Renal cortex interstitium (tissue), 11 donors: Measurements from ENCODE around the gene NTRK3. TPM values are rescaled to one million over a fixed set of nuclear protein-coding genes. Genes with fewer than 3 reads are reported as not detected.

Experiments
- DNase-seq, 11 donors: peaks; one replicate each; pipeline ENCODE4 v3.0.0-alpha.2; 2013; ENCODE audit warnings: low read depth in 9 of 11, low spot score in 4 of 11; ENCODE audit errors: extremely low read depth in 1 of 11
- polyA plus RNA-seq, 3 donors: library from polyadenylated mRNA; unstranded; fragments of 120-200 nt; gene quantifications; one replicate each; pipeline ENCODE4 v1.2.1, GENCODE V29; 2013; ENCODE audit not compliant: insufficient read length in 3 of 3

NTRK3 gene
- polyA plus RNA-seq, 3 donors, result 9.1 to 19.2 (median 13.7) TPM

DNA sequence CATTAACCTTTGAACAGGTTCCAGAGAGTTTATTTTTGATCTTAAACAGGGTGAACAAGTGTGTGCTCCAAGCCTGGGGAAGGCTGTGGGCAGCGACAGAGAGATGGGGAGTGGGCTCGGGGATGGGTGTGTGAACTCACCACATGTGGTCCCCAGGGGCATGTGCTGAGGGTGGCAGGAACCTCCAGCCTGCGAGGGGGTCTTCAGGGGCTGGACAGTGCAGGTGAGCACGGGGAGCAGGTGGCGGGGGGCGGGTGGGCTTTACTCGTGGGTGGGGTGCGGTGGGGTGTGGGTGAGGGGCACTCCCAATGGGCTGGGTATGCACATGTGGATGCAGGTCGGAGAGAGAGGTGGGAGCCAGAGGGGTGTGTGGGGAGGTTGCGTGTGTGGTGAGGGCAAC lies 9.6 kb upstream of the NTRK3 start:
- DNase-seq, result no peak

DNA sequence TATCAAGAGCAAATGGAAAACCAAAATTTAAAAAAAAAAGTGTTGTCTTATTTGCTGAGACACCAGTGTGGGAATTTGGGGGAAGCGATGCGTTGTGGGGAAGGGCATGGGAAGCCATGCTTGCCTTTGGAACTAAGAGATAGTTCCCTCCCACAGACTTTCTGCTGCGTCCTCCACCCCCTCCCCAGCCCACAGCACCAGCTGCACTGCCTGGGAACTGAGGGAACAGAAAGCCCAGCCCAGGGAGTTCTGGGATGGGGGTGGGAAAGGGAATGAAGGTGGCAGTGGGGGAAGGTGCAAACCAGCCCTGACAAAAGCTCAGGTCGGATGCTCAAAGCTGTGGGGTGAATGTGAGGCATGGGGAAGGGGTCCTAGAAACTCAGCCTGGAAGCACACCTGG lies 8.1 kb upstream of the NTRK3 start:
- DNase-seq, result no peak

DNA sequence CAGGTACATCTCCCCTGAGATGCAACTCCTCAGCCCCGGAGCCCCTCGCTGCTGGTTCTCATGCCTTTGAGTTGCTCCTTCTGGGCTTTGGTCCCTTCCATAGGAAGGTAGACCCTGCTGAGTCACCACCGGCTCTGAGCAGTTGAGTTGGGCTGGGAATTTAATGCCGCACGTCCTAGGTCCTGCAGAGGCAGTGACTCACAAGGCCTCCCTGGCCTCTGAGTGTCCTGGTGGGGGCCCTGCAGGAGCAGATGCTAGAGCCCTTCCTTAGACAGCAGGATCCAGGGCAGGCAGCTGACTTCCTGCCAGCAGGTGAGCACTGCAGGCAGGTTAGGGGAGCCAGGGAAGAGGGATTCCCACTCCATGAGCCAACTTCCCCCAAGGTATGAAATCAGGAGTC lies 5.5 kb upstream of the NTRK3 start:
- no peak for DNase-seq

DNA sequence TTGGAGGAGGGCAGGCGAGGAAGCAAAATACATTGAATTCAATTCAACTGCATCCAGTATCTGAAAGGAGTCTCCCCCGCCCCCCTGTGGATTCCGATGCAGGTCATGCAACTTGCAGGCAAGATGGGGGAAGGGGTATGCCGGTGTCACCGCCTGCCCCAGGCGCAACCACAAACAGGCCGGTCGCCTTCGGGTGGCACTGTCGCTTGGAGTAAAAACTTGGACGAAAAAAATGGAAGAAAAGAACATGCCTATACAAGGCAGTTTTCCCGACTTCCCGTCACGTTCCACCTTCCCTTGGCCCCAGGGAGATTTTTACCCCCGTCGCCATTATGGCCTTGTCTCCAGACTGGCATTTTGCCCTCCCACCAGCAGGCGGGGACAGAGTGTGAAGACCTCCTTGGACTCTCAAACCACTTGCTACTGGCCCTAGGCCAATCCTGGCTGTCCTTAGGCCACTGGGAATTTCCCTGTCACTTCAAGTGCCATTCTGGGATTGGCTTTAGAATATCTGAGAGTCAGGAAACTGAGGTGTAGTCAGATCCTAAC lies 1.6 kb upstream of the NTRK3 start:
- DNase-seq, result no peak

DNA sequence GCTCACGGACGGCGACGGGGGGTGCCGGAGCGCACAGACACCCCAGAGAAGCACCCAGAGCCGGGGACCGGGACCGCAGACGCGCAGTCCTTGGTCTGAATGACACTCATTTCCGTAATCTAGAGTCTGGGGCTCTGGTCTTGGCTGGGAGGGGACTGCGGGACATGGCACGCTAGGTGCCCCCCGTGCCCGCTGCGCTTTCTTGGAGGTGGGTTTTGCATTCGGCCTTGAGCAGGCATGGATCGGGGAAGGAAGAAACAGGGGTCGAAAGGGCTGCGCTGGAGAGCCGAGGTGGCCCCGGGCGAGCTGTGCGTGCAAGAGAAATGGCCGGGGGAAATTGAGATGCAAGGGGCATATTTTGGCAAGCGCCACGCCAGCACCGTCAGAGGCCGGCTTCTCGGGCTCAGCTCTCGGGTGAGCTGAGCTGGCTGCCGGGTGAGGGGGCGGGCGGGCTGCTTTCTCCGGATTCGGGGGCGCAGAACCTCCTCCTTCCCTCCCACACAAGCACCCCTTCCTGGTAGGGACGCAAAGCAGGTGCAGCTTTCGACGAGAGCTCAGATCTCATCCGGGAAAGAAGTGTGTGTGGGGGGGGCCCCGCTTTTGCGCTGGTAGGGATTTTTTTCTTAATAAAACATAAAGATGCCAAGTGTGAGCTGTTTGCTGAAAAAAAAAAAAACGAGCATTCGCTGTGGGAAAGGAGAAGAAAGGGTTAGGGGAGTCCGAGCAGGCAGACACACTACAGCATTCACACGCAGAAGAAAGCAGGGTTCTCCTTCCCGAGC lies 963 bp upstream of the NTRK3 start:
- DNase-seq, result no peak

DNA sequence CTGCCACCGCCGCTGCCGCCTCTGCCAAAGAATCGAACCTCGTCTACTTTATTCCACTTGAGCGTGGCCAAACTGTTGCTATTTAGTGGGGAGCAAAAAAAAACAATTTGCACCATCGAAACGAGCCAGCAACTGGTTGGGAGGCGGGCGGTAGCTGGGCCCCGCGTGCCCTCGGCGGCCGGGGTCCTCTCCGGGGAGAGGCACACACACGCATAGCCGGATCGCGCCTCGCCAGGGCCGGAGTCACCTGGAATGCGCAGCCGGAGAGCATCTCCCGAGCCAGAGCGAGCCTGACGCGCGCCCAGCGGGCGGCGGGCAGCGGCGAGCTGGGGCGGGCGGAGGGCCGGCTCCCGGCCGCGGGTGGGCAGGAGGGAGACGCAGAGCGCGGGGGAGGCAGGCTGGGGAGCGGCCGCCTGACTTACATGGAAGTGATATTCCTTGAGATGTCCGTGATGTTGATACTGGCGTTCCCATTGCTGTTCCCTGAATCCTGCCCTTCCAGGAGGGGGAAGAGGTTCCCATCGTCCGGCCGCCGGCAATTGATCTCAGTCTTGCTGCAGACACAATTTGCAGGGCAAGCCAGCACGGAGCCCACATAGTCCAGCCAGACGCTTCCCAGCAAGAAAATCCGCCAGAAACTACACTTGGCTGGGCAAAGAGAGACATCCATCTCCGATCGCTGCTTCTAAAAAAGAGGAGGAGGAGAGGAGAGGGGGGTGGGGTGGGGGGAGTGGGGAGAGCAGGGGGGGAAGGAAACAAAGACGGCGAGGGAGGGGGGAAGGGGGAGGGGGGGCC lies 858 bp downstream of the NTRK3 start:
- peak in 3 of 11 donors; percentile 50 to 72 (median 50) for DNase-seq

DNA sequence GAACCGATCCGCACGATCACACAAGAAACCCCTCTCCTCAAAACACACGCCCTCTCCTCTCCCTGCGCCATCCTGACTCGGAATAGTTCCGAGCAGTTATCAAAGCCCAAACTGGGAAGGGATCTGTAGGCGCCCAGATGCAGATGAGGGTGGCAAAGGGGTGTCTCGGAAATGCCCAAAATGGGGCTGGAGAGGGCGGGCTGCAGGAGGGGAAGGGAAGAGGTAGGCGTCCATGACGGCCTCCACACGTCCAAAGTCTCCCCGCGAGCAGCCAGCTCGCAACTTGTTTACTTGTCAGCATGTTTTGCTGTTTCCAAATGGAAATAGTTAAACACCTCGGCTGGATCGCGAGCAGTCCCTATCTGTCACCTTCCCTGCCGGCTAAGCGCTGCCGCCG lies 1.5 kb downstream of the NTRK3 start:
- no peak for DNase-seq

DNA sequence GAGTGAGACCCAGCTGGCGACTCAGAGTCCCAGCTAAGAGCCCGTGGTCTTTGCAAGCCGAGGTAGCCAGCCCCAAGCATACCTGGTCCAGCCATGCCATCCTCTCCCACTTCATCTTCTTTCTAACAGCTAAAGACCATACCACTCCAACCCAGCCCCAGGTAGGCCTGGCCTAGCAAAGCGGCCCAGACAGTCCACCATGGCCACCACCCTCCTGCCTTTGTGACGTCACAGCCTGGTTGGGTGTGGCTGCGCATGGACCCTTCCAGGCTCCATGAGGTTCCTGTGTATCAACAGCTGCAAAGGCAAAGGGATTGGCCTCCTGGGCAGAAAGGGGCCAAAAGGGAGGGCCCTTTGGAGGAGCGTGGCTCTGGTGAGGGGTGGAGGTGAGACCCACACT lies 4.1 kb downstream of the NTRK3 start:
- no peak for DNase-seq

DNA sequence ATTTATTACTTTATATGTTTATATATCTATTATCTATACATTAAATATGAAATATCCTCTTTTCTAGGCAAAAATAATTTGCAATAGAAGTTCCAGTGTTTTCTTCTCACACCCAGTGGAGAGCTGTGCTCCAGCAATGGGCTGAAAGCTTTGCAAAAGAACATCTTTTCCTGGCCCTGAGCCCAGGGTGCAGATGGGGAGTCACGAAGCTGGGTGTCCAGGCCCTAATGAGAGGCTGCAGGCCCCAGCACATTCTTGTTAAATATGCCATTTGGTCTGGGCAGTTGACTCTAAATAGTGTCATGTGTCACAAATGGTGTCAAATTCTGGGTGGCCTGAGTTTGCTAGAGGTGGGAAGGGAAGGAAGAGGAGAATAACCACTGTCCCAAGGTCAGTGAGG lies 5.7 kb downstream of the NTRK3 start:
- DNase-seq, result no peak

DNA sequence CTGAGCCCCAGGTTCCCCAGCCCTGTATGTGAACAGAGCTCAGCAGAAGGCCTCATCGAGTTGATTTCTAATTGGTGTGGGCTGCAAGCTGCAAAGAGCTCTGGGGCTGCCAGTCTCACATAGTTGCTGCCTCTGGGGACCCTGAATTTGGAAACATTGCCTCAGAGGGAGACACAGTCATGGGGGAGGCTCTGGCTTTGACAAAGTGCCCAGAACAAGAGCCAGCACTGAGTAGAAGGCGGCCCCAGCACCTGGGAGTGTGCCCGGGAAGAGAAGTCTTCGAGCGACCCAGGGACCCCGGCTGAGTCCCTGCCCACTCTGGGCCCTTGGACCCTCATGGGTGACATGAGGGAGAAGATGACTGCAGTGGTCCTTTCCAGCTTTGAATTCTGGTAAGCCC lies 7.3 kb downstream of the NTRK3 start:
- DNase-seq, result no peak

DNA sequence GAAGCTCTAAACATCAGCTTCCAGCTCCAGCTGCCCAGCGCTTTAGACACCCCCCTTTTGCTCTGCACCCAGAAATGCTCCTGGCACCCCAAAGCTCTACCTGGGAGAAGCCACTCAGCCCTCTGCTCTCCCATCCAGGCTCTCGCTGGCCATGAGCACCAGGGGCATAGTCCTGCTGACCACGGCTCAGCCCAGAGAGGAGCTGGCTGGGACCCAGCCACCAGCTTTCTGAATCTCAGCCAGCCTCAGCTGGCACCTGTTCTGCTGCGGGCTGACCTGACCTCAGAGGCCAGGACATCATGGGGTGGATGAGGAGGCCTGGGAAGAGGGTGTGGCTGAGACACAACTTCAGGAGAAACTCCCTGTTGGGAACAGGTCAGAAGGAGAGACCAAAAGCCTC lies 8.6 kb downstream of the NTRK3 start:
- no peak for DNase-seq

DNA sequence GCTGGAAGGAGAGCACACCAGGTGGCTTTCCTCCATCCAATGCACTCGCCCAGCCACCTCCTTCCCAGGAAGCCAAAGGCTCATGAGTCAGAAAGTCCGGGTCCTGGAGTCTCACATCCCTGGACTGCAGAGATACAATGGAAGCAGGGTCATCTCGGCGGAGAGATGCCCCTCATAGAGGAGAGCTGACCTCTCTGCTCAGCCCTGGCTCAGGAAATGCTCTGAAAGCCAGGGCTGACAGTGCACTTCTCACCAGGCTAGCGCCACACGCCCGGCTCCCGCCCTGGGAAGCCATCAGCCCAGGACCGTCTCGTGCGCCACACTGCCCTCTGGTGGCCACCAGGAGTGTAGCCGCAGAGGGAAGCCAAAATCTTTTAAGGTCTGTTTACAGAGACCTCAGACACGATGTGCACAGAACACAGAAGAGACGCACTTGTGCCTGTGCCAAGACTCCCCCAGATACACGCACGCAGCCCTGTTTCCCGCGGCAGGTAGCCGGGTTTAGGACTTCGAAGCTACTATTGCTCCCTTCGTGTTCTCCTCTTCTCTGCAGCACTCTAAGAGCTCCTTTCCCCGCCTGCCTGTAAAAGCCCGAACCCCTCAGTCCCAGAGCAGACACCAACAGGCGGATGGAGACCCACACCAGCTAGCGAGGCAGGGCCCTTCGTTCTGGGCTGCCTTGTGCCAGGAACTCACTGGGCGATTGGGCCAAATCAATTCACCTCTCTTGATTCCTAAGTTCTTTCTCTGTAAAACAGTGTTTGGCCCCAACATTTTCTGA lies 9.7 kb downstream of the NTRK3 start:
- peak in 2 of 11 donors; percentile 35 to 64 for DNase-seq

DNA sequence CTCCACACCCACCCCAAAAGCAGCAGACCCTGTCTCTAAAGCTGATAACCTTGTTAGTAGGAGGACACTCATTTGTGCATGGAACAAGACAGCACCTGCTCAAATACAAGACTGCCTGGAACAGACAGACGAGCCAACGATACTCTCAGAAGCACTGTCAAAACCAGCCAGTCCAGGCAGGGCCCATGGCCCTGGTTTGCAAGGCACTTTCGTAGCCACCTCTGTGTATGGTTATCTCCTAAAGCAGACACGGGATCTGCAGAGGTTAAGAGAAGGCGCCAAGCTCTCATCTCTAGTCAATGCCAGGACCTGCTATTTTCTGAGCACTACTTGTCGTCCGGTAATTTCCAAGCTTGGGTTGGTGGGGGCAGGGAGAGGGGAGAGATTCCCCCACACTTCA lies 10.5 kb downstream of the NTRK3 start:
- DNase-seq, result no peak

DNA sequence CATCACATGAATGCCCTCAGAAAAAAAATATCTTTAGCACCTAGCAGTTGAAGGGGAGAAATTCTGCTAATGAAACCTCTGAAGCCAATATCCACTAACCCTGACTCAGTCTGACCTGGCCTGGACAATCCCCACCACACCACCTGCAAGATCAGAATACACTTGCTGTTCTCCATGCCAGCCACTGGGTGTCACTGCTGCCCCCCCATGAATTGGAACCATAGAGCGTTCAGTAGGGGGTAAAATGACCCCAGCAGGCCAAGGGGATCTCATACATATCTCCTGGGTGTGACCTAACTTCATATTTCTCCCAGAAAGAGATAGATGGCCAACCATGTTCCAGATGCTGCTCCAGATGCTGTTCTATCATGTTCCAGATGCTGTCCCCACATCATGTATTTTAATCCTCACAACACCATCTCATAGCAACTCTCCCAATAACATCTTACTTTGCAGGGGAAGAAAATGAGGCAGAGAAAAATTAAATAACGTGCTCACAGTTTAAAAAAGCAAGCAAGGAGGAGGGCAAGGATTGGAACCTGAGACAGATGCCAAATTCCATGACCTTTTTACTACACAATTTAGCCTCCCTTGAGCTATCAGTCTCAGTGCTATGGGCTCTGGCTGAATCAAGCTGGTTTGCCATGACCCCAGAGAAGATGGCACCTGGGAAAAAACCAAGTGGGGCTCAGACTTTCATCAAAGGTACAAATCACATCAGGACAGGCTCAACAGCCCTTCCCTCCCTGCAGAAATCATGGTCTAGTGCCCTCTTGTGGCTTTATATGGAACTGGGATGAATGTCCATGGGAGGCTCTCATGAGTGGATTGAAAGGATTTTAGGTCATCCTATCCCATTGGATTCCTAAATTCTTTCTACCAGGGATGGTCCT lies 12.4 kb downstream of the NTRK3 start:
- DNase-seq, result no peak

DNA sequence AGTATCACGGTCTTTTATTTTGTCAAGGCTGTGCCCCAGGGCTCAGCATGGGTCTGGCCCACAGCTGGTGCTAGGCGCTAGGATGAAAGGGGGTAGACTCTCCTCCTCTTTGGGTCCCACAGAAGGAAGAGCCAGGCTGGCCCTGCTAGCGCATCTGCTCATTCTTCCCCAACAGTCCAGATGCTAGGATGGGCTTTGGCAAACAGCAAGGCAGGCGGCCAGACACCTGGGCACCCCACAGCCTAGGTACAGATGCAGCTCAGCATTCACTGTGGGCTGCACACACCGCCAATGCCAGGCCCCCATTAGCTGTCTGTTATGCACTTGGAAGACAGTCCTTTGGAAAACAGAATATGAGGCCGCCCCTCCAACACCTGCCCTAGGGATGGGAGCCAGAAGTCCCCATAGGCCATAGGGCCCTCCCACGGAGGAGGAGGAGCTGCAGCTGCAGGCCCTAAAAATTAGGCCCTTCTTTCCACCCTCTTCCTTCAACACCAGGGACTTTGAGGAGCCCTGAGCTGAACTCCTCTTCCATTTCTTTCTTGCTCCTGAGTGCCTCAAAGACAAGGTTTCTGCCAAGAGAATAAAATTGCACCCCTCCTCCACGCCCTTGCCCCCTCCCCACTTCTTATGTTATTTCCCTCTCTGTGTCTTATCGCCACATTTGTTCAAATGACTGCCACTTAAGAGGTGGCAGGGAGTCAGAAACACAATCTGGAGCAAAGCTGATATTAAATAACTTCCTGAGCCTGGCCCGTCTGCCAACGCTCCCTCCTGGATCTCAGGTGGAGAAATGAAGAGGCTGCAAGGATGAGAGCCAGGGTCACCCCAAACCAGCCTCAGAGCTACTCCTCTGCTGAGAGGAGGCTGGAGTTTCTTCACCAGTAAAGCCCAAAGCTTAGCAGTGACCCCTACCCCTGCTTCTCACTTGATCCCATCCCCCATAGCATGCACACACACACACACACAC lies 13.7 kb downstream of the NTRK3 start:
- no peak for DNase-seq

DNA sequence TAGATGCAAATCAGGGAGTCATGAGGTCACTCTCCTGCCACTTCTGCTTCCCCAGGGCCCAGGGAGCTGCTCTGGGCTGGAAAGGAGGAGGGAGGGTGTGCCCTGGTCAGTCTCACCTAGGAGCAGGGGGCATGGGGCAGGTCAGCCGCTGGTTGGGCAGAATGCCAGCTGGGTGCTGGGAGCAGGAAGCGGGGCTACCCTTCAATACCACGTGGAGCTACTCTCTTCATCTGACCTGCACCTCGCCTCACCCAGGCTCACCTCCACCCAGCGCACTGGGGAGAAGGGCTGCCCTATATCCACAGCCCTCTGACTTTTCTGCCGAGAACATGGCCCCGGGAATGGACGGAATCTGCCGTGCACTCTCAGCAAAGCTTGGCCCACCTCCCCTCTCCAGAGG lies 15.1 kb downstream of the NTRK3 start:
- DNase-seq, result no peak

DNA sequence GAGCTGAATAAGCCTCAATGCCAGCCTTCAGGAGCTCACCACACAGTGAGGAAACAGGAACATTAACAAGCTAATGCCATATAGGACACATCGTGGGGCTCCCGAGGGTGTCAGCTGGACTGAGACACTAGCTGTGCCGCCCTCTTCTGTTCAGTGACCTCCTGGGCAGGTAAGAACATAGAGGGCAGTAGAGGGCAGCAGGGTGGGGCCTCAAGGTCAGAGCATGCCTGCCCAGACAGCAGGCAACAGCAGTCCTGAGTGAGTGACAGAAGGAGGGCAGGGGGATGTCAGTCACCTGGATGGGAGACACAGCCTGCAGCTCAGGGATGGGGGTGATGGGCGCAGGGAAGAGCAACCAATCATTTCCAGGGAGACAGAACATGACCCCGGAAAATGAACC lies 15.5 kb downstream of the NTRK3 start:
- DNase-seq, result no peak

DNA sequence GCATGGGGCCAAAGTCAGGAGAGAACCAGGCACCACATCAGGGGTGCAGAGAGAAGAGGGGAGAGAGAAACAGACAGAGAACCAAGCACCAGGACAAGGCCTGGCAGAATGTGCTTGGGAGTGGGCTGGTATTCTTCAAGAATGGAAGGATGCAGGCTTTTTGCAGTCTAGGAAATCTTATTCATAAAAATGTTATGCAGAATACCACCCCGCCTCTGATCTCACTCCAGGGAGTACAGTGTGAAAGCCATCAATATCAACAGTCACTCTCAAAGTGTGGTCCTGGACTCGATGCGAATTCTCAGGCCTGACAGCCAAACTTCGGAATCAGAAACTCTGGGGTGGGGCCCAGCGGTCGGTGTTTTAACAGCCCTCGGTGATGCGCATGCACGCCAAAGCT lies 16.9 kb downstream of the NTRK3 start:
- no peak for DNase-seq
